NT2/D1 (cell line): Measurements from ENCODE around the gene RRBP1.

Source experiments
- YY1 ChIP-seq: IDR thresholded peaks from 2 replicates; pipeline ENCODE4 v1.6.1; 2011; ENCODE audit not compliant: insufficient read length, insufficient read depth
- ZNF274 ChIP-seq: IDR thresholded peaks from 2 replicates; pipeline ENCODE4 v1.6.1; 2011; ENCODE audit warnings: mild to moderate bottlenecking, low read depth, low read length

DNA sequence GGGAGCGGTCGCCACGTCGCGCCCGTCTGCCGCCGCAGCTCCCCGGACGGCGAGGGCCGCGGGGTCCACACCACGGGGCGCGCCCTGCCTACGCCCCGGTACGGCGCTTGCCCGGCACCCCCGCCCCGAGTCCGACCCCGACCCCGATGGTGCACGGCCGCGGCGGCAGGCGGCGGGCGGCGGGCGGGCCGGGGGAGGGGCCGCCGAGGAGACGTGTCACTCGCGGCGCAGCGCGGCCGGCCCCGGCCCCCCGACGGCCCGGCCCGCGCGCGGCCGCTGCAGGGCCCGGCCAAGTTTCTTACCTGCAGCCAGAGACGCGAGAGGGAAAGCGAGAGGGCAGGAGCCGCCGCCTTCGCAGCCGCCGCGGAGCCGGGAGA lies 328 bp downstream of the RRBP1 start:
- no peak for TF ChIP-seq YY1
- TF ChIP-seq ZNF274, result no peak
